HEK293 (cell line): Measurements from ENCODE around the gene MRPL14.

ENCODE experiments used
- CTCF ChIA-PET: fragments of 350-600 bp; formaldehyde crosslinking; extraction: SDS; loops from one replicate; lab custom pipeline; 2021; ENCODE audit warnings: antibody characterized with exemption; lab: Yijun Ruan, JAX
- POLR2A ChIA-PET: fragments of 300-600 bp; formaldehyde crosslinking; extraction: SDS; loops from one replicate; lab custom pipeline; 2020; ENCODE audit warnings: antibody characterized with exemption, inconsistent platforms; lab: Yijun Ruan, JAX
- H3K27ac ChIP-seq: fragments of 200-500 bp; sonication (Bioruptor generic); 2 replicates; pipeline ENCODE4 v1.5.1; 2014; ENCODE audit warnings: low read depth, low read length, control low read depth, inconsistent platforms; ENCODE audit errors: extremely low read depth
- H3K36me3 ChIP-seq, 2 experiments: fragments of 200-500 bp in 1 of 2; sonication (Bioruptor generic) in 1 of 2; 1 replicate in 1 of 2; 2 replicates in 1 of 2; pipeline ENCODE4 v1.5.1; 2014 to 2017; ENCODE audit warnings: inconsistent platforms in 2 of 2, low read length in 2 of 2; ENCODE audit not compliant: control insufficient read depth in 2 of 2, insufficient read depth in 1 of 2
- H3K4me1 ChIP-seq: fragments of 200-500 bp; sonication (Bioruptor generic); 2 replicates; pipeline ENCODE4 v1.5.1; 2014; ENCODE audit warnings: mild to moderate bottlenecking, low read length, inconsistent platforms; ENCODE audit not compliant: control insufficient read depth, insufficient read depth
- H3K4me3 ChIP-seq: 2 replicates; pipeline ENCODE4 v1.5.1; 2011; ENCODE audit warnings: low read depth, mild to moderate bottlenecking, control low read depth, low read length, moderate library complexity
- H3K9me3 ChIP-seq: fragments of 200-500 bp; sonication (Bioruptor generic); 2 replicates; pipeline ENCODE4 v1.5.1; 2014; ENCODE audit warnings: low read depth, low read length, inconsistent platforms; ENCODE audit not compliant: control insufficient read depth, insufficient read depth
- EGR2 ChIP-seq: fragments of 450-650 bp; formaldehyde crosslinking; IDR thresholded peaks from 2 replicates; pipeline ENCODE4 v1.5.1; 2016; ENCODE audit warnings: low read depth, missing biosample characterization, missing genetic modification characterization
- GLIS1 ChIP-seq: fragments of 450-650 bp; formaldehyde crosslinking; IDR thresholded peaks from 2 replicates; pipeline ENCODE4 v1.5.1; 2016; ENCODE audit warnings: missing biosample characterization, missing genetic modification characterization
- IKZF3 ChIP-seq: fragments of 450-650 bp; IDR thresholded peaks from 2 replicates; pipeline ENCODE4 v1.5.0; 2018; ENCODE audit warnings: missing biosample characterization, mild to moderate bottlenecking, missing genetic modification characterization, moderate library complexity
- PRDM1 ChIP-seq: fragments of 450-650 bp; formaldehyde crosslinking; IDR thresholded peaks from 2 replicates; pipeline ENCODE4; 2016; ENCODE audit warnings: missing biosample characterization, missing genetic modification characterization
- RBAK ChIP-seq: fragments of 450-650 bp; formaldehyde crosslinking; IDR thresholded peaks from 2 replicates; pipeline ENCODE4 v1.5.1; 2016; ENCODE audit warnings: missing biosample characterization, missing genetic modification characterization
- SALL2 ChIP-seq: fragments of 450-650 bp; formaldehyde crosslinking; IDR thresholded peaks from 2 replicates; pipeline ENCODE4 v1.5.0; 2017; ENCODE audit warnings: missing biosample characterization, mild to moderate bottlenecking, missing genetic modification characterization, borderline replicate concordance
- WT1 ChIP-seq: fragments of 450-650 bp; formaldehyde crosslinking; IDR thresholded peaks from 2 replicates; pipeline ENCODE4 v1.5.1; 2016; ENCODE audit warnings: missing biosample characterization, missing genetic modification characterization
- ZBTB49 ChIP-seq: fragments of 450-650 bp; formaldehyde crosslinking; IDR thresholded peaks from 2 replicates; pipeline ENCODE4 v1.5.1; 2016; ENCODE audit warnings: missing biosample characterization, missing genetic modification characterization, low read depth
- ZEB2 ChIP-seq: fragments of 450-650 bp; formaldehyde crosslinking; IDR thresholded peaks from 2 replicates; pipeline ENCODE4 v1.5.1; 2016; ENCODE audit warnings: missing biosample characterization, missing genetic modification characterization
- ZFP41 ChIP-seq: fragments of 450-650 bp; formaldehyde crosslinking; IDR thresholded peaks from 2 replicates; pipeline ENCODE4 v1.5.1; 2016; ENCODE audit warnings: missing biosample characterization, missing genetic modification characterization, borderline replicate concordance
- ZIC2 ChIP-seq: fragments of 450-650 bp; formaldehyde crosslinking; IDR thresholded peaks from 2 replicates; pipeline ENCODE4 v1.5.1; 2016; ENCODE audit warnings: missing biosample characterization, missing genetic modification characterization
- ZNF2 ChIP-seq: fragments of 450-650 bp; formaldehyde crosslinking; IDR thresholded peaks from 2 replicates; pipeline ENCODE4 v1.5.1; 2016; ENCODE audit warnings: missing biosample characterization, missing genetic modification characterization
- ZNF223 ChIP-seq: fragments of 450-650 bp; formaldehyde crosslinking; IDR thresholded peaks from 2 replicates; pipeline ENCODE4 v1.5.1; 2016; ENCODE audit warnings: missing biosample characterization, missing genetic modification characterization
- ZNF26 ChIP-seq: fragments of 450-650 bp; formaldehyde crosslinking; IDR thresholded peaks from 2 replicates; pipeline ENCODE4 v1.5.1; 2016; ENCODE audit warnings: missing biosample characterization, missing genetic modification characterization
- ZNF335 ChIP-seq: fragments of 450-650 bp; formaldehyde crosslinking; conservative IDR thresholded peaks from 2 replicates; pipeline ENCODE4 v1.5.1; 2016; ENCODE audit warnings: missing biosample characterization, missing genetic modification characterization
- ZNF354C ChIP-seq: fragments of 450-650 bp; formaldehyde crosslinking; IDR thresholded peaks from 2 replicates; pipeline ENCODE4 v1.5.1; 2016; ENCODE audit warnings: missing biosample characterization, missing genetic modification characterization, low read depth, borderline replicate concordance
- ZNF510 ChIP-seq: fragments of 450-650 bp; formaldehyde crosslinking; IDR thresholded peaks from 2 replicates; pipeline ENCODE4 v1.5.1; 2018; ENCODE audit warnings: mild to moderate bottlenecking, missing genetic modification characterization, missing biosample characterization; ENCODE audit not compliant: insufficient replicate concordance
- ZNF521 ChIP-seq: fragments of 450-650 bp; formaldehyde crosslinking; IDR thresholded peaks from 2 replicates; pipeline ENCODE4 v1.5.1; 2017; ENCODE audit warnings: missing biosample characterization, mild to moderate bottlenecking, missing genetic modification characterization
- ZNF549 ChIP-seq: fragments of 450-650 bp; IDR thresholded peaks from 2 replicates; pipeline ENCODE4 v1.5.1; 2018; ENCODE audit warnings: missing biosample characterization, missing genetic modification characterization, mild to moderate bottlenecking, inconsistent platforms, moderate library complexity
- ZNF571 ChIP-seq: fragments of 450-650 bp; formaldehyde crosslinking; IDR thresholded peaks from 2 replicates; pipeline ENCODE4 v1.5.0; 2017; ENCODE audit warnings: missing biosample characterization, missing genetic modification characterization
- ZNF600 ChIP-seq: fragments of 450-650 bp; formaldehyde crosslinking; IDR thresholded peaks from 2 replicates; pipeline ENCODE4 v1.5.1; 2016; ENCODE audit warnings: missing biosample characterization, missing genetic modification characterization
- ZNF664 ChIP-seq: fragments of 450-650 bp; formaldehyde crosslinking; IDR thresholded peaks from 2 replicates; pipeline ENCODE4 v1.5.1; 2016; ENCODE audit warnings: missing biosample characterization, missing genetic modification characterization
- ZNF677 ChIP-seq: fragments of 450-650 bp; IDR thresholded peaks from 2 replicates; pipeline ENCODE4 v1.5.0; 2018; ENCODE audit warnings: missing biosample characterization, mild to moderate bottlenecking, missing genetic modification characterization, moderate library complexity
- ZNF701 ChIP-seq: fragments of 450-650 bp; formaldehyde crosslinking; IDR thresholded peaks from 2 replicates; pipeline ENCODE4 v1.5.1; 2016; ENCODE audit warnings: missing biosample characterization, missing genetic modification characterization
- ZXDB ChIP-seq: fragments of 450-650 bp; formaldehyde crosslinking; IDR thresholded peaks from 2 replicates; pipeline ENCODE4 v1.5.1; 2016; ENCODE audit warnings: missing biosample characterization, missing genetic modification characterization

MRPL14 gene

GRCh38 chr6:44122801-44123200 lies 4.5 kb downstream of the MRPL14 start:
- no peak overlapping the region for H3K4me3 ChIP-seq
- CTCF ChIA-PET: interaction anchor here (0.6 to 1.2 kb wide), 3 partner anchors 23 to 141 kb away, joined by 3 to 4 read pairs (median 3); no protein-coding TSS in a partner anchor
- POLR2A ChIA-PET: interaction anchor here (0.5 to 1.6 kb wide), 4 partner anchors 9 to 134 kb away, joined by 3 to 5 read pairs (median 4); partner anchors contain the start of genes HSP90AB1 and SLC35B2

GRCh38 chr6:44120692-44121443 lies 6.4 kb downstream of the MRPL14 start:
- H3K4me1 ChIP-seq: peaks cover 32% of the 10 kb centered on the region
- H3K36me3 ChIP-seq: peaks cover 6 to 16% of the 10 kb centered on the region in 2 experiments
- H3K27ac ChIP-seq: no peak overlapping the region
- H3K9me3 ChIP-seq: no peaks in the 10 kb centered on the region
- TF ChIP-seq ZBTB49 (tag by site-specific recombination) (no peak), ZXDB (no peak), ZNF664 (tag by site-specific recombination) (peak; percentile 33; the same call in 1 of the 2 replicates), SALL2 (tag by site-specific recombination) (no peak), WT1 (tag by site-specific recombination) (no peak), ZNF549 (no peak), ZNF354C (tag by site-specific recombination) (no peak), EGR2 (tag by site-specific recombination) (peak; percentile 21; the same call in 1 of the 2 replicates), ZIC2 (tag by site-specific recombination) (peak; percentile 30; the same call in 1 of the 2 replicates), GLIS1 (tag by site-specific recombination) (peak; percentile 95), IKZF3 (tag by site-specific recombination) (0 out of 2 replicates have a peak, but pooled peaks have one; percentile 17)
- no peak overlapping the region for H3K4me3 ChIP-seq
- ChIA-PET CTCF (interaction anchor here (0.6 to 1.3 kb wide), 6 partner anchors 23 to 146 kb away, joined by 3 to 5 read pairs (median 3); no protein-coding TSS in a partner anchor), POLR2A (interaction anchor here (0.5 to 0.6 kb wide), 2 partner anchors 58 to 168 kb away, joined by 3 to 4 read pairs; no protein-coding TSS in a partner anchor)

More at GRCh38 chr6:44122801-44123200, 4.5 kb downstream of the MRPL14 start:
- Histone ChIP-seq H3K36me3 (peaks cover 0 to 17% of the 10 kb centered on the region in 2 experiments; a peak in 2 of 3 replicates), H3K9me3 (no peaks in the 10 kb centered on the region), H3K4me1 (peaks cover 32% of the 10 kb centered on the region), H3K27ac (no peak overlapping the region)
- TF ChIP-seq ZEB2 (no peak), ZFP41 (tag by site-specific recombination) (no peak), ZNF677 (tag by site-specific recombination) (no peak), ZNF701 (tag by site-specific recombination) (no peak), PRDM1 (tag by site-specific recombination) (peak; percentile 84), ZNF521 (tag by site-specific recombination) (no peak), ZNF571 (tag by site-specific recombination) (no peak)

- Histone ChIP-seq H3K36me3 (peaks cover 13 to 20% of the 10 kb centered on the region in 2 experiments), H3K27ac (no peak overlapping the region)
These were observed 7.5 kb downstream of the MRPL14 start for GRCh38 chr6:44119704-44120262.

More at GRCh38 chr6:44119704-44120262, 7.5 kb downstream of the MRPL14 start:
- ChIA-PET POLR2A (no interaction called here), CTCF (interaction anchor here (0.7 to 2.0 kb wide), 4 partner anchors 45 to 137 kb away, joined by 3 to 6 read pairs (median 4); no protein-coding TSS in a partner anchor)
- H3K9me3 ChIP-seq: no peaks in the 10 kb centered on the region
- H3K4me3 ChIP-seq: no peak overlapping the region
- TF ChIP-seq ZNF600 (tag by site-specific recombination): peak; percentile 63
- TF ChIP-seq ZNF2 (tag by site-specific recombination): no peak
- TF ChIP-seq ZNF223 (tag by site-specific recombination): no peak
- TF ChIP-seq ZNF26 (tag by site-specific recombination): no peak
- TF ChIP-seq ZNF335 (tag by site-specific recombination): no peak
- TF ChIP-seq RBAK (tag by site-specific recombination): no peak
- no peak for TF ChIP-seq ZNF510 (tag by site-specific recombination)
- peaks cover 29% of the 10 kb centered on the region for H3K4me1 ChIP-seq
